HEK293 (cell line): ENCODE results near the gene GPN1.

Experiments used
- GLIS1 ChIP-seq: fragments of 450-650 bp; formaldehyde crosslinking; IDR thresholded peaks from 2 replicates; pipeline ENCODE4 v1.5.1; 2016; ENCODE audit warnings: missing biosample characterization, missing genetic modification characterization
- KLF1 ChIP-seq: fragments of 450-650 bp; formaldehyde crosslinking; IDR thresholded peaks from 2 replicates; pipeline ENCODE4 v1.5.1; 2016; ENCODE audit warnings: missing biosample characterization, missing genetic modification characterization
- KLF17 ChIP-seq: fragments of 450-650 bp; formaldehyde crosslinking; IDR thresholded peaks from 2 replicates; pipeline ENCODE4 v1.5.1; 2016; ENCODE audit warnings: missing biosample characterization, missing genetic modification characterization
- PRDM1 ChIP-seq: fragments of 450-650 bp; formaldehyde crosslinking; IDR thresholded peaks from 2 replicates; pipeline ENCODE4; 2016; ENCODE audit warnings: missing biosample characterization, missing genetic modification characterization
- SP3 ChIP-seq: fragments of 450-650 bp; formaldehyde crosslinking; IDR thresholded peaks from 2 replicates; pipeline ENCODE4 v1.5.1; 2016; ENCODE audit warnings: missing biosample characterization, missing genetic modification characterization
- SP7 ChIP-seq: fragments of 450-650 bp; formaldehyde crosslinking; IDR thresholded peaks from 2 replicates; pipeline ENCODE4 v1.5.1; 2016; ENCODE audit warnings: missing biosample characterization, missing genetic modification characterization
- ZBTB20 ChIP-seq: fragments of 450-650 bp; formaldehyde crosslinking; IDR thresholded peaks from 2 replicates; pipeline ENCODE4 v1.5.1; 2016; ENCODE audit warnings: missing biosample characterization, missing genetic modification characterization
- ZBTB26 ChIP-seq: fragments of 450-650 bp; formaldehyde crosslinking; optimal IDR thresholded peaks from 2 replicates; pipeline ENCODE3; 2016; ENCODE audit warnings: missing biosample characterization, mild to moderate bottlenecking, missing genetic modification characterization
- ZFP69B ChIP-seq: fragments of 450-650 bp; formaldehyde crosslinking; IDR thresholded peaks from 2 replicates; pipeline ENCODE4 v1.5.1; 2016; ENCODE audit warnings: missing biosample characterization, missing genetic modification characterization
- ZNF112 ChIP-seq: fragments of 450-650 bp; formaldehyde crosslinking; IDR thresholded peaks from 2 replicates; pipeline ENCODE4 v1.5.0; 2017; ENCODE audit warnings: missing biosample characterization, missing genetic modification characterization
- ZNF138 ChIP-seq: fragments of 450-650 bp; formaldehyde crosslinking; IDR thresholded peaks from 2 replicates; pipeline ENCODE4 v1.5.1; 2016; ENCODE audit warnings: missing biosample characterization, missing genetic modification characterization, borderline replicate concordance
- ZNF146 ChIP-seq: fragments of 450-650 bp; formaldehyde crosslinking; IDR thresholded peaks from 2 replicates; pipeline ENCODE4 v1.5.1; 2016; ENCODE audit warnings: missing biosample characterization, missing genetic modification characterization
- ZNF19 ChIP-seq: fragments of 450-650 bp; formaldehyde crosslinking; IDR thresholded peaks from 2 replicates; pipeline ENCODE4; 2016; ENCODE audit warnings: missing biosample characterization, missing genetic modification characterization, low read depth
- ZNF211 ChIP-seq: fragments of 450-650 bp; formaldehyde crosslinking; IDR thresholded peaks from 2 replicates; pipeline ENCODE4 v1.5.1; 2016; ENCODE audit warnings: low read depth, missing biosample characterization, missing genetic modification characterization
- ZNF350 ChIP-seq: fragments of 450-650 bp; formaldehyde crosslinking; IDR thresholded peaks from 2 replicates; pipeline ENCODE4 v1.5.0; 2017; ENCODE audit warnings: missing biosample characterization, mild to moderate bottlenecking, missing genetic modification characterization
- ZNF37A ChIP-seq: fragments of 450-650 bp; IDR thresholded peaks from 2 replicates; pipeline ENCODE4 v1.5.1; 2018; ENCODE audit warnings: missing biosample characterization, missing genetic modification characterization
- ZNF398 ChIP-seq: fragments of 450-650 bp; formaldehyde crosslinking; IDR thresholded peaks from 2 replicates; pipeline ENCODE4 v1.5.1; 2017; ENCODE audit warnings: missing biosample characterization, missing genetic modification characterization
- ZNF501 ChIP-seq: fragments of 450-650 bp; formaldehyde crosslinking; IDR thresholded peaks from 2 replicates; pipeline ENCODE4 v1.5.1; 2016; ENCODE audit warnings: missing biosample characterization, missing genetic modification characterization
- ZNF544 ChIP-seq: fragments of 450-650 bp; formaldehyde crosslinking; IDR thresholded peaks from 2 replicates; pipeline ENCODE4 v1.5.0; 2017; ENCODE audit warnings: missing biosample characterization, missing genetic modification characterization
- ZNF704 ChIP-seq: fragments of 450-650 bp; formaldehyde crosslinking; IDR thresholded peaks from 2 replicates; pipeline ENCODE4 v1.5.1; 2016; ENCODE audit warnings: missing biosample characterization, missing genetic modification characterization
- ZNF76 ChIP-seq: fragments of 450-650 bp; formaldehyde crosslinking; IDR thresholded peaks from 2 replicates; pipeline ENCODE4; 2016; ENCODE audit warnings: low read depth, missing biosample characterization, missing genetic modification characterization, borderline replicate concordance
- ZXDB ChIP-seq: fragments of 450-650 bp; formaldehyde crosslinking; IDR thresholded peaks from 2 replicates; pipeline ENCODE4 v1.5.1; 2016; ENCODE audit warnings: missing biosample characterization, missing genetic modification characterization
- TF ChIP-seq, protein P1 (sequence below): fragments of 450-650 bp; formaldehyde crosslinking; IDR thresholded peaks from 2 replicates; pipeline ENCODE4 v1.5.1; 2016; ENCODE audit warnings: missing biosample characterization, missing genetic modification characterization
- TF ChIP-seq, protein P2 (sequence below): fragments of 450-650 bp; formaldehyde crosslinking; IDR thresholded peaks from 2 replicates; pipeline ENCODE4 v1.5.1; 2016; ENCODE audit warnings: missing biosample characterization, missing genetic modification characterization
- TF ChIP-seq, protein P3 (sequence below): fragments of 450-650 bp; formaldehyde crosslinking; conservative IDR thresholded peaks from 2 replicates; pipeline ENCODE4 v1.5.1; 2016; ENCODE audit warnings: low read depth, missing biosample characterization, missing genetic modification characterization

Gene GPN1

GRCh38 chr2:27582695-27583389 is 46.0 kb upstream of the GPN1 start, which contains the start of gene ZNF512 (continued):
- TF ChIP-seq, protein P1, sequence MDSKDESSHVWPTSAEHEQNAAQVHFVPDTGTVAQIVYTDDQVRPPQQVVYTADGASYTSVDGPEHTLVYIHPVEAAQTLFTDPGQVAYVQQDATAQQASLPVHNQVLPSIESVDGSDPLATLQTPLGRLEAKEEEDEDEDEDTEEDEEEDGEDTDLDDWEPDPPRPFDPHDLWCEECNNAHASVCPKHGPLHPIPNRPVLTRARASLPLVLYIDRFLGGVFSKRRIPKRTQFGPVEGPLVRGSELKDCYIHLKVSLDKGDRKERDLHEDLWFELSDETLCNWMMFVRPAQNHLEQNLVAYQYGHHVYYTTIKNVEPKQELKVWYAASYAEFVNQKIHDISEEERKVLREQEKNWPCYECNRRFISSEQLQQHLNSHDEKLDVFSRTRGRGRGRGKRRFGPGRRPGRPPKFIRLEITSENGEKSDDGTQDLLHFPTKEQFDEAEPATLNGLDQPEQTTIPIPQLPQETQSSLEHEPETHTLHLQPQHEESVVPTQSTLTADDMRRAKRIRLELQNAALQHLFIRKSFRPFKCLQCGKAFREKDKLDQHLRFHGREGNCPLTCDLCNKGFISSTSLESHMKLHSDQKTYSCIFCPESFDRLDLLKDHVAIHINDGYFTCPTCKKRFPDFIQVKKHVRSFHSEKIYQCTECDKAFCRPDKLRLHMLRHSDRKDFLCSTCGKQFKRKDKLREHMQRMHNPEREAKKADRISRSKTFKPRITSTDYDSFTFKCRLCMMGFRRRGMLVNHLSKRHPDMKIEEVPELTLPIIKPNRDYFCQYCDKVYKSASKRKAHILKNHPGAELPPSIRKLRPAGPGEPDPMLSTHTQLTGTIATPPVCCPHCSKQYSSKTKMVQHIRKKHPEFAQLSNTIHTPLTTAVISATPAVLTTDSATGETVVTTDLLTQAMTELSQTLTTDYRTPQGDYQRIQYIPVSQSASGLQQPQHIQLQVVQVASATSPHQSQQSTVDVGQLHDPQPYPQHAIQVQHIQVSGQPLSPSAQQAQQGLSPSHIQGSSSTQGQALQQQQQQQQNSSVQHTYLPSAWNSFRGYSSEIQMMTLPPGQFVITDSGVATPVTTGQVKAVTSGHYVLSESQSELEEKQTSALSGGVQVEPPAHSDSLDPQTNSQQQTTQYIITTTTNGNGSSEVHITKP (tag by site-specific recombination), result peak; percentile 71
- TF ChIP-seq ZNF704 (tag by site-specific recombination) (no peak), SP7 (peak; percentile 38; the same call in 1 of the 2 replicates), KLF17 (tag by site-specific recombination) (no peak), PRDM1 (tag by site-specific recombination) (no peak), ZNF146 (tag by site-specific recombination) (no peak), ZBTB26 (tag by site-specific recombination) (peak; percentile 12), ZBTB20 (tag by site-specific recombination) (peak; percentile 23; the same call in 1 of the 2 replicates), ZXDB (peak; percentile 59), KLF1 (peak; percentile 52), ZFP69B (tag by site-specific recombination) (0 out of 2 replicates have a peak, but pooled peaks have one; percentile 41), ZNF112 (tag by site-specific recombination) (no peak), ZNF76 (tag by site-specific recombination) (peak; percentile 27; the same call in 1 of the 2 replicates), ZNF398 (no peak), ZNF37A (tag by site-specific recombination) (no peak), GLIS1 (tag by site-specific recombination) (peak; percentile 55; the same call in 1 of the 2 replicates), ZNF138 (tag by site-specific recombination) (no peak), ZNF544 (tag by site-specific recombination) (no peak), ZNF501 (tag by site-specific recombination) (no peak; the same call in 1 of the 2 replicates), SP3 (tag by site-specific recombination) (peak; percentile 82), ZNF19 (tag by site-specific recombination) (no peak), ZNF211 (no peak), ZNF350 (tag by site-specific recombination) (no peak)
- TF ChIP-seq, protein P2, sequence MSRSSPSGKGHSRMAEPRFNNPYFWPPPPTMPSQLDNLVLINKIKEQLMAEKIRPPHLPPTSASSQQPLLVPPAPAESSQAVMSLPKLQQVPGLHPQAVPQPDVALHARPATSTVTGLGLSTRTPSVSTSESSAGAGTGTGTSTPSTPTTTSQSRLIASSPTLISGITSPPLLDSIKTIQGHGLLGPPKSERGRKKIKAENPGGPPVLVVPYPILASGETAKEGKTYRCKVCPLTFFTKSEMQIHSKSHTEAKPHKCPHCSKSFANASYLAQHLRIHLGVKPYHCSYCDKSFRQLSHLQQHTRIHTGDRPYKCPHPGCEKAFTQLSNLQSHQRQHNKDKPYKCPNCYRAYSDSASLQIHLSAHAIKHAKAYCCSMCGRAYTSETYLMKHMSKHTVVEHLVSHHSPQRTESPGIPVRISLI (tag by site-specific recombination), result no peak
- TF ChIP-seq, protein P3, sequence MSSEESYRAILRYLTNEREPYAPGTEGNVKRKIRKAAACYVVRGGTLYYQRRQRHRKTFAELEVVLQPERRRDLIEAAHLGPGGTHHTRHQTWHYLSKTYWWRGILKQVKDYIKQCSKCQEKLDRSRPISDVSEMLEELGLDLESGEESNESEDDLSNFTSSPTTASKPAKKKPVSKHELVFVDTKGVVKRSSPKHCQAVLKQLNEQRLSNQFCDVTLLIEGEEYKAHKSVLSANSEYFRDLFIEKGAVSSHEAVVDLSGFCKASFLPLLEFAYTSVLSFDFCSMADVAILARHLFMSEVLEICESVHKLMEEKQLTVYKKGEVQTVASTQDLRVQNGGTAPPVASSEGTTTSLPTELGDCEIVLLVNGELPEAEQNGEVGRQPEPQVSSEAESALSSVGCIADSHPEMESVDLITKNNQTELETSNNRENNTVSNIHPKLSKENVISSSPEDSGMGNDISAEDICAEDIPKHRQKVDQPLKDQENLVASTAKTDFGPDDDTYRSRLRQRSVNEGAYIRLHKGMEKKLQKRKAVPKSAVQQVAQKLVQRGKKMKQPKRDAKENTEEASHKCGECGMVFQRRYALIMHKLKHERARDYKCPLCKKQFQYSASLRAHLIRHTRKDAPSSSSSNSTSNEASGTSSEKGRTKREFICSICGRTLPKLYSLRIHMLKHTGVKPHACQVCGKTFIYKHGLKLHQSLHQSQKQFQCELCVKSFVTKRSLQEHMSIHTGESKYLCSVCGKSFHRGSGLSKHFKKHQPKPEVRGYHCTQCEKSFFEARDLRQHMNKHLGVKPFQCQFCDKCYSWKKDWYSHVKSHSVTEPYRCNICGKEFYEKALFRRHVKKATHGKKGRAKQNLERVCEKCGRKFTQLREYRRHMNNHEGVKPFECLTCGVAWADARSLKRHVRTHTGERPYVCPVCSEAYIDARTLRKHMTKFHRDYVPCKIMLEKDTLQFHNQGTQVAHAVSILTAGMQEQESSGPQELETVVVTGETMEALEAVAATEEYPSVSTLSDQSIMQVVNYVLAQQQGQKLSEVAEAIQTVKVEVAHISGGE (tag by site-specific recombination), result peak; percentile 90
